Caco-2 (cell line): ENCODE results near the gene CHST3. TPM values are rescaled to one million over a fixed set of nuclear protein-coding genes. Genes with fewer than 3 reads are reported as not detected.

Source experiments
- BruUV-seq: library from RNA; stranded (reverse); fragments of 400-500 nt; replicated peaks from 2 replicates; lab custom pipeline; 2021; lab: Mats Ljungman, UMichigan
- CTCF ChIA-PET: fragments of 300-600 bp; sonication (Branson Sonifier 250); formaldehyde crosslinking; loops from one replicate; lab custom pipeline; 2022; ENCODE audit warnings: antibody characterized with exemption; lab: Charles Lee
- POLR2A ChIA-PET: fragments of 300-600 bp; sonication (Branson Sonifier 250); formaldehyde crosslinking; loops from one replicate; lab custom pipeline; 2022; ENCODE audit warnings: antibody characterized with exemption; lab: Charles Lee
- DNase-seq, 2 experiments: peaks; one replicate each; pipeline versions ENCODE4 v3.0.0 to v3.0.0-alpha.2; 2020 to 2022
- H3K27me3 ChIP-seq: replicated peaks from 2 replicates; pipeline ENCODE4 v1.6.0; 2011; ENCODE audit warnings: low read length; ENCODE audit not compliant: control insufficient read depth, insufficient read depth
- H3K36me3 ChIP-seq: 2 replicates; pipeline ENCODE4 v1.5.1; 2011; ENCODE audit warnings: low read length; ENCODE audit not compliant: control insufficient read depth, insufficient read depth
- H3K4me1 ChIP-seq: fragments of 250-450 bp; sonication (Bioruptor Pico); 2 replicates; pipeline ENCODE4 v1.5.1; 2020; ENCODE audit warnings: mild to moderate bottlenecking
- H3K4me3 ChIP-seq: 2 replicates; pipeline ENCODE4 v1.5.1; 2011; ENCODE audit warnings: low read depth, mild to moderate bottlenecking, control low read depth, low read length
- H3K9me3 ChIP-seq: fragments of 250-450 bp; sonication (Bioruptor Pico); 2 replicates; pipeline ENCODE4 v1.5.1; 2020; ENCODE audit warnings: mild to moderate bottlenecking, moderate library complexity
- H3K27ac Mint-ChIP-seq: one replicate; pipeline ENCODE4 v1.8.0; 2022; ENCODE audit warnings: mixed read lengths; ENCODE audit not compliant: unreplicated experiment
- H3K27me3 Mint-ChIP-seq: one replicate; pipeline ENCODE4 v1.8.0; 2022; ENCODE audit warnings: mixed read lengths; ENCODE audit not compliant: insufficient read depth, unreplicated experiment
- H3K36me3 Mint-ChIP-seq: one replicate; pipeline ENCODE4 v1.8.0; 2022; ENCODE audit warnings: mild to moderate bottlenecking, mixed read lengths; ENCODE audit not compliant: insufficient read depth, unreplicated experiment
- H3K4me1 Mint-ChIP-seq: one replicate; pipeline ENCODE4 v1.8.0; 2022; ENCODE audit warnings: low read depth, mixed read lengths; ENCODE audit not compliant: unreplicated experiment
- H3K4me3 Mint-ChIP-seq: one replicate; pipeline ENCODE4 v1.8.0; 2022; ENCODE audit warnings: mild to moderate bottlenecking, moderate library complexity, mixed read lengths; ENCODE audit not compliant: unreplicated experiment
- H3K9me3 Mint-ChIP-seq: one replicate; pipeline ENCODE4 v1.8.0; 2022; ENCODE audit warnings: mixed read lengths; ENCODE audit not compliant: unreplicated experiment
- CTCF ChIP-seq, 2 experiments: fragments of 200-600 bp in 1 of 2; IDR thresholded peaks; 1 replicate in 1 of 2; 2 replicates in 1 of 2; pipeline versions ENCODE4 v1.5.1 to v1.8.0; 2011 to 2022; ENCODE audit warnings: antibody characterized with exemption in 1 of 2, control low read depth in 1 of 2, inconsistent platforms in 1 of 2, low read depth in 1 of 2, low read length in 1 of 2, mild to moderate bottlenecking in 1 of 2, moderate library complexity in 1 of 2; ENCODE audit not compliant: insufficient read depth in 1 of 2, severe bottlenecking in 1 of 2, unreplicated experiment in 1 of 2
- intact Hi-C: fragments of 100-400 bp; cut with micrococcal nuclease; formaldehyde crosslinking; loops from one replicate; pipeline ENCODE4 v1.10.0; 2022; ENCODE audit not compliant: unreplicated experiment
- total RNA-seq: library from RNA; stranded (reverse); gene quantifications from 2 replicates; pipeline ENCODE4 v1.2.3, GENCODE V29; 2022

Gene CHST3
- total RNA-seq, 1 experiment from 2014 or later = 46.0 TPM

DNA sequence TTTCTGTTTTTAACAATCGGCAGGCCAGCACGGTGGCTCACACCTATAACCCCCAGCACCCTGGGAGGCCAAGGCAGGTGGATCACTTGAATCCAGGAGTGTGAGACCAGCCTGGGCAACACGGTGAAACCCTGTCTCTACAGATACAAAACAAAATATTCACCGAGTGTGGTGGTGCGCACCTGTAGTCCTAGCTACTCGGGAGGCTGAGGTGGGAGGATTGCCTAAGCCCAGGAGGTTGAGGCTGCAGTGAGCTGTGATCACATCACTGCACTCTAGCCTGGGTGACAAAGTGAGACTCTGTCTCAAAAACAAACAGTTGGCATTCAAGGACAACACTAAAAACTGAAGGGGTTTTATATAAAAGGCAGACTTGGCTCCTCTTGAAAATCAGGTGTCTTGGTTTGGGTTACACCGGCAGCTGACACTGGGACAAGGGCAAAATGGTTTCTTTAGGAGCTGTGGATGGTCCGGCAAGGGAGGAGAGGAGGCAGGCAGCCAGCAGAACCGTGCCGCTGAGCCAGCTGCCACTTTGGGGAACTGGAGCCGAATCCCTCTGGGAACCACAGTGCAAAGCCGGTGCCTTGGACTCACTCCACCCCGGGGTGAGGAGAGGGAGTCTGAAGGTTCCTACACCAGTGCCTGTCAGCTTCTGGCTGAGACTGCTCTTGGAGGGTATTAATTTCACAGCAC lies 52.6 kb downstream of the CHST3 start:
- ChIA-PET POLR2A (no interaction called here), CTCF (no interaction called here)
- intact Hi-C loops = loop anchor here (2.0 kb wide), 1 partner anchor 32 kb away; no protein-coding TSS in a partner anchor

GRCh38 chr10:72019085-72019876 lies 55.1 kb downstream of the CHST3 start:
- ChIA-PET POLR2A (interaction anchor here (0.6 to 1.0 kb wide), 2 partner anchors 254 to 296 kb away, joined by 3 to 7 read pairs; partner anchors contain the start of gene DDIT4), CTCF (interaction anchor here (0.6 to 2.6 kb wide), 5 partner anchors 13 to 311 kb away, joined by 3 to 23 read pairs (median 3); no protein-coding TSS in a partner anchor)
- TF ChIP-seq CTCF (IDR thresholded peaks at IDR 0.05; ENCODE audit: insufficient read depth in 1 of 2, low read depth in 1 of 2, low read length in 1 of 2, severe bottlenecking in 1 of 2, unreplicated experiment in 1 of 2) = no peak
- Mint-ChIP-seq H3K27me3 (no peaks in the 10 kb centered on the region), H3K36me3 (no peaks in the 10 kb centered on the region), H3K4me3 (no peak overlapping the region), H3K4me1 (peaks cover 35% of the 10 kb centered on the region), H3K9me3 (peaks cover 9% of the 10 kb centered on the region), H3K27ac (peak overlapping the region; percentile 39)
- Histone ChIP-seq H3K36me3 (no peaks in the 10 kb centered on the region), H3K27me3 (no peaks in the 10 kb centered on the region), H3K4me1 (peaks cover 30% of the 10 kb centered on the region), H3K4me3 (no peak overlapping the region), H3K9me3 (no peaks in the 10 kb centered on the region)
- BruUV-seq = no TSS peak
- intact Hi-C loops = no loop called here
- peak in 1 of 2 experiments; percentile 52 for DNase-seq

More for the DNA sequence above, 52.6 kb downstream of the CHST3 start:
- no peak for TF ChIP-seq CTCF (IDR thresholded peaks at IDR 0.05; ENCODE audit: insufficient read depth in 1 of 2, low read depth in 1 of 2, low read length in 1 of 2, severe bottlenecking in 1 of 2, unreplicated experiment in 1 of 2)
- no peaks in the 10 kb centered on the region for H3K9me3 ChIP-seq
- no peak for DNase-seq
- H3K27me3 ChIP-seq = no peaks in the 10 kb centered on the region
- H3K4me1 ChIP-seq = peaks cover 30% of the 10 kb centered on the region
- Mint-ChIP-seq H3K4me1 (peaks cover 35% of the 10 kb centered on the region), H3K27me3 (no peaks in the 10 kb centered on the region), H3K9me3 (peaks cover 9% of the 10 kb centered on the region), H3K27ac (peak overlapping the region; percentile 34), H3K36me3 (peaks cover 9% of the 10 kb centered on the region), H3K4me3 (no peak overlapping the region)
- no peak overlapping the region for H3K4me3 ChIP-seq
- no peaks in the 10 kb centered on the region for H3K36me3 ChIP-seq
- BruUV-seq = no TSS peak
